Brain microvascular endothelial cell (primary cell): ENCODE data around the gene CALCOCO1.

Experiments
- DNase-seq: peaks from one replicate; pipeline ENCODE4 v3.0.0-alpha.2; 2020
- H3K27ac ChIP-seq: fragments of 250-450 bp; sonication (Bioruptor Pico); 2 replicates; pipeline ENCODE4 v1.5.1; 2020; ENCODE audit warnings: mild to moderate bottlenecking, moderate library complexity
- H3K27me3 ChIP-seq: fragments of 250-450 bp; sonication (Bioruptor Pico); replicated peaks from 2 replicates; pipeline ENCODE4 v1.5.1; 2020; ENCODE audit warnings: mild to moderate bottlenecking
- H3K36me3 ChIP-seq: fragments of 250-450 bp; sonication (Bioruptor Pico); replicated peaks from 2 replicates; pipeline ENCODE4 v1.5.1; 2020; ENCODE audit warnings: mild to moderate bottlenecking
- H3K4me3 ChIP-seq: 2 replicates; pipeline ENCODE4 v1.5.1; 2011; ENCODE audit warnings: low read depth, mild to moderate bottlenecking, control low read depth, low read length, moderate library complexity
- in situ Hi-C: cut with HindIII; loops from 2 replicates; pipeline ENCODE4 v1.10.0; 2017; ENCODE audit warnings: low sequenced_read_pairs, low pct_ligation_motif_present
- TF ChIP-seq, protein P1 (sequence below): IDR thresholded peaks from 2 replicates; pipeline ENCODE4 v1.5.1; 2011; ENCODE audit warnings: low read depth, mild to moderate bottlenecking, moderate library complexity, low read length, control low read depth, inconsistent platforms; ENCODE audit errors: missing control alignments

The CALCOCO1 gene, protein sequence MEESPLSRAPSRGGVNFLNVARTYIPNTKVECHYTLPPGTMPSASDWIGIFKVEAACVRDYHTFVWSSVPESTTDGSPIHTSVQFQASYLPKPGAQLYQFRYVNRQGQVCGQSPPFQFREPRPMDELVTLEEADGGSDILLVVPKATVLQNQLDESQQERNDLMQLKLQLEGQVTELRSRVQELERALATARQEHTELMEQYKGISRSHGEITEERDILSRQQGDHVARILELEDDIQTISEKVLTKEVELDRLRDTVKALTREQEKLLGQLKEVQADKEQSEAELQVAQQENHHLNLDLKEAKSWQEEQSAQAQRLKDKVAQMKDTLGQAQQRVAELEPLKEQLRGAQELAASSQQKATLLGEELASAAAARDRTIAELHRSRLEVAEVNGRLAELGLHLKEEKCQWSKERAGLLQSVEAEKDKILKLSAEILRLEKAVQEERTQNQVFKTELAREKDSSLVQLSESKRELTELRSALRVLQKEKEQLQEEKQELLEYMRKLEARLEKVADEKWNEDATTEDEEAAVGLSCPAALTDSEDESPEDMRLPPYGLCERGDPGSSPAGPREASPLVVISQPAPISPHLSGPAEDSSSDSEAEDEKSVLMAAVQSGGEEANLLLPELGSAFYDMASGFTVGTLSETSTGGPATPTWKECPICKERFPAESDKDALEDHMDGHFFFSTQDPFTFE

DNA sequence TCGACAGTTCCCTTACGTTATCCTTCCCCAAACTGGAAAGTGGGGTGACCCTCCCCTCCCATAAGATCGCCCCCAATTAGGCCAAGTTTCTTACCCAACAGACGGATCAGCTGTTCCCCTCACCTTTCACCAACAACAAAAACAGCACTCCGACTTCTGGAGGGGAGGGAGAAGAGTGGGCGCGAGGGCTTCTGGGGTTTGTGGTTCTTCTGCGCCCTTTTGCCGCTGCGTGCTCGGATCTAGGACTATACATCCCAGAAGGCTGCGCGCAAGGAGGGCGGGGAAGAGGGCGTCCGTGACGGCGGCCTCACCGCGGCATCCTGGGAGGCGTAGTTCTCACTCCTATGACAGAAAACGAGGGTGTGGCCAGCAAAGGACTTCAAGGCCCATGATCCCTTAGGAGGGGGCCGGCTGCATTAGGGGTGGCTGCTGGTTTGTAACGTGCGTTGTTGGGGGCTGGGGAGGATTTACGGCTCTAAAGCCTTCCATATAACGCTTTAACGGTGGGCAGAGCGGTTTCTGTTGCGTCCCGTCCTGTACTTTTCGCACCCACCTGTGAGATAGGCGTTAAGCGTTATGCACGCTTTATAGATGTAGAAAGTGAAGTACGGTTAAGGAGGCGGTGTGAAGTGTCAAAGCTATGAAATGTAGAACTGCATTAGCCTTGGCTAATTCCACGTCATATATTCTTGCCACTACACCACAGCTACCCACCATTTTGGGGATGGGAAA lies at the start of gene CALCOCO1:
Gene CALCOCO1 (minus strand): TSS at position 143 of the 732 bp plus-strand sequence. CDS start 2,210 bp downstream, outside the sequence.
- in situ Hi-C loops, result no loop called here
- TF ChIP-seq, protein P1, sequence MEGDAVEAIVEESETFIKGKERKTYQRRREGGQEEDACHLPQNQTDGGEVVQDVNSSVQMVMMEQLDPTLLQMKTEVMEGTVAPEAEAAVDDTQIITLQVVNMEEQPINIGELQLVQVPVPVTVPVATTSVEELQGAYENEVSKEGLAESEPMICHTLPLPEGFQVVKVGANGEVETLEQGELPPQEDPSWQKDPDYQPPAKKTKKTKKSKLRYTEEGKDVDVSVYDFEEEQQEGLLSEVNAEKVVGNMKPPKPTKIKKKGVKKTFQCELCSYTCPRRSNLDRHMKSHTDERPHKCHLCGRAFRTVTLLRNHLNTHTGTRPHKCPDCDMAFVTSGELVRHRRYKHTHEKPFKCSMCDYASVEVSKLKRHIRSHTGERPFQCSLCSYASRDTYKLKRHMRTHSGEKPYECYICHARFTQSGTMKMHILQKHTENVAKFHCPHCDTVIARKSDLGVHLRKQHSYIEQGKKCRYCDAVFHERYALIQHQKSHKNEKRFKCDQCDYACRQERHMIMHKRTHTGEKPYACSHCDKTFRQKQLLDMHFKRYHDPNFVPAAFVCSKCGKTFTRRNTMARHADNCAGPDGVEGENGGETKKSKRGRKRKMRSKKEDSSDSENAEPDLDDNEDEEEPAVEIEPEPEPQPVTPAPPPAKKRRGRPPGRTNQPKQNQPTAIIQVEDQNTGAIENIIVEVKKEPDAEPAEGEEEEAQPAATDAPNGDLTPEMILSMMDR, result no peak
- DNase-seq, result peak; percentile 98
- H3K36me3 ChIP-seq, result peaks cover 15% of the 10 kb centered on the region
- peak within 1 kb of the TSS; percentile 75 for H3K4me3 ChIP-seq
- no peaks in the 10 kb centered on the region for H3K27me3 ChIP-seq
- peak within 1 kb of the TSS; percentile 47 for H3K27ac ChIP-seq

DNA sequence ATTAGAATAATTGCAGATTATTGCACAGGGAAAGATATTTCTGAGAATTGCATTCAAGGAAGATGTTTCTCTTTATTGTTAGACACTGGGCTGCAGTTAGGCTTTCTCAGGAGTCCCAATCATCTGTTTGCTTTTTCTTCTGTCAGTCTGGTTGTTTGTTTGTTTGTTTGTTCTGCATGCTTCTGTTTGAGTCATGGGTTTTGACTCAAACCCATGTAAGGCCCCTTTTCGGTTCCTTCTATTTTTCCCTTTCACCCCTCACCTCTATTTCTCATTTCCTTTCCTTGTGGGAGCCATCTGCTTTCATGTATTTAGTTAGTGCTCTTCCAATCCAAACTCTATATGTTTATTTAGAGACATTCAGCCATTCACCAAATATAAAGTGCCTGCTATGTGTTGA lies 49.6 kb upstream of the CALCOCO1 start:
- in situ Hi-C loops, result no loop called here
- Histone ChIP-seq H3K27ac (no peak overlapping the region), H3K27me3 (peaks cover 3% of the 10 kb centered on the region), H3K36me3 (no peaks in the 10 kb centered on the region), H3K4me3 (no peak overlapping the region)
- no peak for DNase-seq
- TF ChIP-seq, protein P1, result no peak

DNA sequence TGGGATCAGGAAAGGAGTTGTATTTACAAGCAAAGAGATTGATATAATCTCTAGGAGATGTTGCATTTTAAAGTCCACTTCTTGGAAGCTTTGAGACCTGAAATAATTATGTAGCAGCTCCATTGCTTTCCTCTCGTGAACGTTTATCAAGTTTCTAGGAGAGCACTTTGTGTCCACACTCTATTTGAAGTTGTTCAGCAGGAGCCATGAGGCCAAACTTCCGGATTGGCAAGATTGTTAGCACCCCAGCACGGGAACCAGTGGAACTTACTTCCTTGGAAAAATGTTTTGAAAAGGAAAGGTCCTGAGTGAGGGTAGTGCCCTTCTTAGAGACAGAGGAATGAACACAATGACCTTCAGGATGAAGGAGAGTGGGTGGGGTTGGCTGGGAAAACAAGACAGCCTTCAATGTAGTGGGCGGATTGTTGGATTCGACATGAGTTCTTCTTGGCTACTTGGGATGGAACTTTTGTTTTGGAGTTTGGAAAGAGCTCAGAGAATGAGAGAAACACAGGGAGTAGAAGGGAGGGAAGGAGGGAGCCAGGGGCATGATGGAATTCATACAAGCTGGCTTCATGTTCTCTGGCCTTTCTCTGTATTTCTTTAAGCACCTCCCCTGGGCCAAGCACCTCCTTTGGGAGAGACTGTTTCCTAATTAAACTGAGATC lies 48.4 kb upstream of the CALCOCO1 start:
- H3K36me3 ChIP-seq, result no peaks in the 10 kb centered on the region
- no peak overlapping the region for H3K27ac ChIP-seq
- no peak for DNase-seq
- in situ Hi-C loops, result no loop called here
- H3K4me3 ChIP-seq, result no peak overlapping the region
- TF ChIP-seq, protein P1, result no peak
- no peaks in the 10 kb centered on the region for H3K27me3 ChIP-seq

DNA sequence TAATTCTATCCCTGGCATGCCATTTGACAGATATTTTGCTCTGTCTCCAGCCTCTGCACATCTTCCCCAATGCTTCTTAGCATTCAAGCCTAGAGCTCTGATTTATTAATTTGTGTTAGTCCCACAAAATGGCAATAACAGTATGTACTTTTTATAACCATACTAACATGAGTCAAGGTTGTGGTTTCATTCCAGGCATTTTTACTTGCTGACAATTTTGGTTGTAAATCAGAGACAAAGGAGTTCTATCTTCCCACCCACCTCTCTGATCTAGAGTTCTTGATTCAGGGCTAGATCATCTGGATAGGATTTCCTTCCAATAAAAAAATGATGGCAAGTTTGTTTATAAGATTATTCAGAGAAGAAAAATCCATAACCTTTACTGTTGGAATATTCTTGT lies 43.0 kb upstream of the CALCOCO1 start:
- TF ChIP-seq, protein P1, result no peak
- Histone ChIP-seq H3K27ac (peak overlapping the region; percentile 14), H3K27me3 (no peaks in the 10 kb centered on the region), H3K4me3 (no peak overlapping the region), H3K36me3 (no peaks in the 10 kb centered on the region)
- peak; percentile 76 for DNase-seq
- in situ Hi-C loops, result no loop called here

DNA sequence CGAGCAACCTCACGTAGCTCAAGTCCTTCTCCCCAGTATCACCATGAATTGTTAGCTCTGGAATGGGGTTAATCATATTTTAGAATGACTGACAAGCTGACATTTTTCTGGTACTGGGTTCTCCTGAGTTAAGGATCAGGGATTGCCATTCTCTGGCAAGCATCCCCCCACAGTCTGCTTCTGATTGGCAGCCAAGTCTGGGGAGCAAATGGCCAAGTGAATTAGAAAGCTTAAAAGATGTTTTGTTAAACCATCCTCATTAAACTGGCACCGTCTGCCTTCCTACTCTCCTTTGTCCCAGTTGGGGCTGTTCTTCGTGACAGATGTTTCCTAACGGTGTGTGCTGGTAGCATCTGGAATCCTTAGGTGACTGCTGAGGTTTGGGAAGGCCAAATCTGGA lies 41.7 kb upstream of the CALCOCO1 start:
- no peaks in the 10 kb centered on the region for H3K27me3 ChIP-seq
- H3K27ac ChIP-seq, result no peak overlapping the region
- no peaks in the 10 kb centered on the region for H3K36me3 ChIP-seq
- DNase-seq, result no peak
- H3K4me3 ChIP-seq, result no peak overlapping the region
- TF ChIP-seq, protein P1, result no peak
- in situ Hi-C loops, result no loop called here
